GM21529 (cell line): ENCODE results near the gene SEPTIN2.
"Not testable (repeated sequence)": the region's sequence is repeated elsewhere in the genome, so short reads cannot be mapped to it uniquely, and the experiment has no call there.

Experiments
- ATAC-seq: cut with Tn5 transposase; IDR thresholded peaks from one replicate; pipeline ENCODE4 v1.9.1; 2021; ENCODE audit not compliant: unreplicated experiment

The SEPTIN2 gene

DNA sequence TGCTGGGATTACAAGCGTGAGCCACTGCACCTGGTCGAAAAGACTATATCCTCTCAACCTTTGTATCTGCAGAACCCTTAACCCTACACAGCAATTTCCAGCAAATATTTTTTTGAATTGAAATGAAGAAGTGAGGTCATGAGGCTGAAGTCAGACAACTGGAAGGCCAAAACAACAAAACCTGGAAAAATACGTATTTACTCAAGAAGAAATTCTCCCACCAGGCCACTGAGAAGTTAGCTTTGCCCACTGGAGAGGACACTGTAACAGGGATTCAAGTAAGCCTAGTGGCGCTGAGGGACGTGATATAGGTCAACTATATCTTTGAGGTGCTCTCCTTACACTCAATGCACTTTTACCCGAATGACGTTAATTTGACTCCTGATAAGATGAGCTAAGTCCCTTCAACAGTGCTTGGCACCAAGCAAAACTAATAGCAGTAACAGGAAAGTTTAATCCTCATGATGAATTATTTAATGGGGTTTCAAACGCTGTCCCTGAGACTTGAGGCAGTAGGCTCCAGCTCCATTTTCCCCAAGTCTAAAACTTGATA, 2.1 kb upstream of the SEPTIN2 start:
- no peak for ATAC-seq

- ATAC-seq: no peak
Measured at GRCh38 chr2:241314226-241315092, 1.3 kb upstream of the SEPTIN2 start.

- peak; percentile 67 for ATAC-seq
Measured at GRCh38 chr2:241315093-241315878, 439 bp upstream of the SEPTIN2 start, which contains the start of gene HDLBP. Gene HDLBP (minus strand): TSS chr2:241315672. CDS start chr2:241266869, 48,803 bp downstream.

DNA sequence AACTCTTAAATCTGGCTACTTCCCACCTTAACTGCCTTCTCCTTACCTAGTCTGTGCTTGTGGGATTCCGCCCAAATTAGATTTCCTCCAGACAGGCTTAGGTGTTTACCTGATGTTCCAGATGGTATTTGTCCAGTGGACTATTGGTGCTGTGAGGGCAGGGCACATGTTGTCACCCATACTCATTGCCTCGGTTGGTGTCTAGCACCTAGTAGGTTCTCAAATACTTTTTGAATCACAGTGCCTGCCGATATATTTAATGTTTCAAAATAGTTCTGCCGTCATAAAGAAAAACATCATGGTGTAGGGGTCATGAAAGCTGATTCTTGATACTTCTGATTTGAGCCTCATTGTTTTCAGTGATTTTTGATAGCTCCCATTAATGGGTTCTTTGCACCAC, 1.1 kb downstream of the SEPTIN2 start:
- no peak for ATAC-seq

DNA sequence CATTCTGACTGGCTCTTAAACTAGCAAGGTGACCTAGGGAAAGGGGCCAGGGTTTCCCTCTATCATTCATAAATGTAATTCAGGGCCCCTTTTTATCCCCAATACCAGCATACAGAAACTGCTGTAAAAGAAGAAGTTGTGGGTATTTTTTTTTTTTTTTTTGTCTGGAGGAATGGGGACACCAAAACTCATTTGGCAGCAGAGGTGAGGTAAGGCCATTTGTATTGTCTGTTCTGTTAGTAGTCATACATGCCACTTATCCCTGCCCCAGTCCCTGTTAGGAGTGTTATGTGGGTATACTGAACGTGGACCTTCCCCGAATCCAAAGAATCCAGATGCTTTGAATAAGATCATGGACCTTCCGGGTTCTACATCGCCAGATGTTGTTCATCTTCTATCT, 1.7 kb downstream of the SEPTIN2 start:
- ATAC-seq: no peak

- not testable (repeated sequence) for ATAC-seq
Measured at GRCh38 chr2:241318830-241319229, 3.1 kb downstream of the SEPTIN2 start.

DNA sequence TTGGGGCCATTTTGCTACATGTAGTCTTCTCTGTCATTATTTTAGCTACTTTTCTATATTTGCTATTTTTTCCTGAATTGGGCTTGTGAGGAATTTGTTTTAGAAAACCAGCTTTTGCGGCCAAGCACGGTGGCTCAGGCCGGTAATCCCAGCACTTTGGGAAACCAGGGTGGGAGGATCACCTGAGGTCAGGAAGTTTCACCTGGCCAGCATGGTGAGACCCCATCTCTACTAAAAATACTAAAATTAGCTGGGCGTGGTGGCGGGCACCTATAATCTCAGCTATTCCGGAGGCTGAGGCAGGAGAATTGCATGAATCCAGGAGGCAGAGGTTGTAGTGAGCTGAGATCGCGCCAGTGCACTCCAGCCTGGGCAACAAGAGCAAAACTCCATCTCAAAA, 4.7 kb downstream of the SEPTIN2 start:
- no peak for ATAC-seq

- no peak for ATAC-seq
Measured at GRCh38 chr2:241321033-241321432, 5.3 kb downstream of the SEPTIN2 start.

DNA sequence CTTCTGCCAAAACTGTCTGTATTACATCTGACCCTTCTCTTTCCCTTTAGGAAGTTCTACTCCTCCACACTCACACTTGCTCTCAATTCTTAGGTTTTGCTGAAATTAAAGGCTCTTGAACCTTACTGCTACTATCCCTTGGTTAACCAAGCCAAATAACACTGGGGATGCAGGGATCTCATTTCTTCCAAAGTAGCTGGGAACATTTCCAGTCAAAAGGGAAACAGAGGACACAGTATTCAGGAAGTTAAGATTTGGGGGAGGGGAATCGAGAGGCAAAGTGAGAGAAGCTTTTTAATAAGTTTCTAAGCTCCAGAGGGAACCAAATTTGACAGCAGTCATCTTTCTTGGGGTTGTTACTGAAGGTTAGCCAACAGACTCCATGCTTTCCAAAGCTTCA, 6.2 kb downstream of the SEPTIN2 start:
- no peak for ATAC-seq

GRCh38 chr2:241323778-241324177, 8.1 kb downstream of the SEPTIN2 start:
- no peak for ATAC-seq

GRCh38 chr2:241324775-241325174, 9.1 kb downstream of the SEPTIN2 start:
- ATAC-seq: no peak

DNA sequence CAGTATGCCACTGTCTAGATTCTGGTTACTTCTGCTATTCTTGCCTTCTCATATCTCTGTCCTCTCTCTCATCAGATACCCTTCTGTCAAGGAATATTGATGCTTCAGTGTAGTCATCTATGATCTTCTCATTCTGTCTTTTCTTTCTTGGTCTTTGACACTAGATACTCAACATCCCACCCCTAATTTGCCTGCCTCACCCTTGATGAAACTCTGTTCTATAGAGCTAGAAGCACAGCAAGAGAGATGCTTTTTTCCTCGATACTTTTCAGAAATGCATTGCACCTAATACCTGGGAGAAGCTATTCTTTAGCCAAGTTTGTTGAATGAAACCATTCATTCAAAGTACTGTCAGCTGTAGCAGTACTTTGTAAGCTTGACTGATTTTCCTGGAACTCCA, 9.5 kb downstream of the SEPTIN2 start:
- no peak for ATAC-seq

- ATAC-seq: no peak
Measured at GRCh38 chr2:241329669-241330615, 14.2 kb downstream of the SEPTIN2 start.

DNA sequence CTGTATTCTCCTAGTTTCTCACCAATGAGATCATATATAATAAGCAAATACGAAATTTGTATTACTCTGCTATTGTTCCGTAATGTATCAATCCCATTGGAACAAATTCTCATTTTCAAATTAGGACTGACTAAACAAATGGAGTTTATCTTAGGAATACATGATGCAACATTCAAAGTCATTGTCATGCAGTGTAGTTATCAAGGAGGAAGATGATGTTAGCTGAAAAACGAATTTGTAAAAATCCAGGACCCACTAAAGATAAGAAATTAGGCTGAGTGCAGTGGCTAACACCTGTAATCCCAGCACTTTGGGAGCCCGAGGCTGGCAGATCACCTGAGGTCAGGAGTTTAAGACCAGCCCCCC, 14.9 kb downstream of the SEPTIN2 start:
- no peak for ATAC-seq

- no peak for ATAC-seq
Measured at GRCh38 chr2:241334813-241335212, 19.1 kb downstream of the SEPTIN2 start.

GRCh38 chr2:241339839-241340630, 24.3 kb downstream of the SEPTIN2 start:
- ATAC-seq: no peak

DNA sequence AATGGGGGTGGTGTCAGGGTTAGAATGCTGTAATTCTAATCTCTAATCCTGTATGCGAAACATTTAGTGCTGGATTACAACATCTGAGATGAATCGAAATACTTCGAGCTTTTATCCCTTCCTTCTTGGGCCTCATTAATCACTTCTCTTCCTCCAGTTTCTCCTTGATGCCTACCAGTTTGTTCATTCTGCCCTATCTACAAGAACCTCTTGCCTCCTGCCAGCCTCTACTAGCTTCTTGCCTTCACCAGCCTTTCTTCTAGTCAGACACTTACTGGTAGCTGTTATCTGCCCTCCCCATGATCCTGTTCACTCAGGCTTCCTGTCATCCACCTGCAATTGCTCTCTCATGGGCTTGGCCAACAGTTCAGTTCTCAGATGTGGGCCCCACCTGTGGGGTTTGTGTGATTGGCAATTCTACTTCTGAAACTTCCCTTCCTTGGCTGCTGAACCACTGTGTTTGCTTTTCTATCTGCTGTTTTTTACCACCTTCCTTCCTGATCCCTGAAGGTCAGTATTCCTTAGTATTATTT, 25.0 kb downstream of the SEPTIN2 start:
- ATAC-seq: no peak

DNA sequence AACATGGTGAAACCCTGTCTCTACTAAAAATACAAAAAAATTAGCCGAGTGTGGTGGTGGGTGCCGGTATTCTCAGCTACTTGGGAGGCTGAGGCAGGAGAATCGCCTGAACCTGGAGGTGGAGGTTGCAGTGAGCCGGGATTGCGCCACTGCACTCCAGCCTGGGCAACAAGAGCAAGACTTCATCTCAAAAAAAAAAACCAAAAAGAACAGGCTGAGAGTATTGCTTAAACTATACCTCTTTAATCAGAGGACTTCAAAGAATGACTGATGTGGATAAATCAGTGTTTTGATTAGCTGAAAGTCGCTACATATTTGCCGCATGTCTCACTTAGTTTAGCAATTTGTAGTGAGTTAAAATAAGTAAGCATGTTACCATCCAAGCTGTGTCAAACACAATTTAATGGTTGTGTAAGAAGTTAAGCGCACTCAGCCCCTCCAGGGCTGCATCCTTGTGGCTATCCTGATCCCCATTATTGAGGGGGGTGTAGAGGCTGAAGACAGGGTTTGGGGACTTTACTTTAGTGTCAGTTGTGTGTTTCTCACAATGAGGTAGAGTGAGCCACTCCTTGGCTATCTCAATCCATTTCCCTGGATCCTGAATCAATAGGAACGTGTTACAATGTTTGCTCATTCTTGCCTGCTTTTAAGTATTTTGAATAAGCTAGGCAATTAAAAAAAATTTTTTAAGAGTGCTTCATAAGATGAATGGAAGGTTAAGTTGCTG, 29.4 kb downstream of the SEPTIN2 start:
- no peak for ATAC-seq

DNA sequence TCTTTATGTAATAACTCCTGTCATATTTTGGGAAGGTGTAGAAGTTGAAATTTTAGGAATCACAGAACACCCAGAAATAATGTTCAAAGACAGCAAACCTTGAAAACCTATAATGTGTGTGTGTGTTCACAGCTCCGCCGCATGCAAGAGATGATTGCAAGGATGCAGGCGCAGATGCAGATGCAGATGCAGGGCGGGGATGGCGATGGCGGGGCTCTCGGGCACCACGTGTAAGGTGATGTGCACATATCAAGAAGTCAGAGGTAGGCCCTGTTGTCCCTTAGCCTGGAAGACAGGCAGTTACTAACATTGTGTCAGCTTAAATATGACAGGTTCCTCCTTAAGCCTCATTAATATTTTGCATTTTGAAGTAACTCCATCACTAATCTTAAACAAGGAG, 34.2 kb downstream of the SEPTIN2 start:
- ATAC-seq: no peak
